Tibial nerve (tissue), 3 donors: Measurements from ENCODE around the gene C1orf105.

Source experiments
- CTCF ChIP-seq, 5 experiments: fragments of 200-600 bp in 3 of 5; fragments of 450-650 bp in 2 of 5; sonication (generic) in 3 of 5; IDR thresholded peaks; one replicate each; pipeline ENCODE4 v1.5.1; 2016 to 2019; ENCODE audit warnings: antibody characterized with exemption in 5 of 5, mild to moderate bottlenecking in 3 of 5, moderate library complexity in 2 of 5
- POLR2A ChIP-seq, 2 donors: fragments of 450-650 bp; IDR thresholded peaks; one replicate each; pipeline ENCODE4 v1.6.1; 2017; ENCODE audit warnings: antibody characterized with exemption in 2 of 2, mild to moderate bottlenecking in 2 of 2, moderate library complexity in 2 of 2

GRCh38 chr1:172513479-172513878, 93.0 kb downstream of the C1orf105 start:
- TF ChIP-seq CTCF (IDR thresholded peaks at IDR 0.05) (no peak), POLR2A (IDR thresholded peaks at IDR 0.05) (no peak)
